Large intestine (tissue), 3 donors: Measurements from ENCODE around the gene EPHA2. TPM values are rescaled to one million over a fixed set of nuclear protein-coding genes. Genes with fewer than 3 reads are reported as not detected.

Experiments
- DNase-seq, 2 donors: peaks; one replicate each; pipeline versions ENCODE4 v3.0.0 to v3.0.0-alpha.2; 2013
- H3K27ac ChIP-seq: one replicate; pipeline ENCODE4 v1.5.1; 2013; ENCODE audit warnings: low read length
- H3K27me3 ChIP-seq: 2 replicates; pipeline ENCODE4 v1.6.1; 2013; ENCODE audit warnings: low read length; ENCODE audit not compliant: control insufficient read depth, insufficient read depth
- H3K36me3 ChIP-seq: 2 replicates; pipeline ENCODE4 v1.6.1; 2013; ENCODE audit warnings: low read length; ENCODE audit not compliant: control insufficient read depth, insufficient read depth
- H3K4me1 ChIP-seq: one replicate; pipeline ENCODE4 v1.6.1; 2013; ENCODE audit warnings: low read length; ENCODE audit not compliant: control insufficient read depth, insufficient read depth
- H3K4me3 ChIP-seq: one replicate; pipeline ENCODE4 v1.5.1; 2013; ENCODE audit warnings: low read length
- H3K9me3 ChIP-seq: one replicate; pipeline ENCODE4 v1.6.1; 2013; ENCODE audit warnings: mild to moderate bottlenecking, low read depth, low read length, moderate library complexity; ENCODE audit not compliant: control insufficient read depth
- WGBS: methylation state at CpG from one replicate; pipeline ENCODE4 v1.1.5; 2013; ENCODE audit warnings: low lambda C conversion rate; ENCODE audit not compliant: insufficient coverage; 5-methylcytosine and 5-hydroxymethylcytosine counted together
- polyA plus RNA-seq: library from polyadenylated mRNA; unstranded; fragments of 120-200 nt; gene quantifications from one replicate; pipeline ENCODE4 v1.2.1, GENCODE V29; 2013

EPHA2 gene
- polyA plus RNA-seq, 1 donor, result 18.5 TPM

DNA sequence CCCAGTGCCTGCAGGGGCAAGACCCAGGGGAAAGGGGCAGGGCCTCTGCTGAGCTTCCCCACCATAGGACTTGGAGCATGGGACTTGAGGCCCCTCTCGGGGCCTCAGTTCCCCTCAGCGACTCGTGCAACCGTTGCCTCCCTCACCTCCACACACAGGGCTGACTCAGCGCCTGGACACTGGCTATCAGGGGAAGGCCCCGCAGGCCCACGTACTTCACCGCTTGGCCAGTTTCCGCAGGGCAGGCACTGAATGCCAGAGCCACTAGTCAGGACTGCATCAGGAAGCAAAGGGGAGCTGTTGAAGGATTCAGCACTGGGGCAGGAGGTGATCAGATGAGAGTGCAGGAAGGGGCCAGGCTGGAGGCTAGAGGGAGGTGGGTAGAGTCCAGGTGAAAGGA lies 66.9 kb downstream of the EPHA2 start:
- DNase-seq, result no peak
- H3K27me3 ChIP-seq, result no peaks in the 10 kb centered on the region
- H3K4me1 ChIP-seq, result no peaks in the 10 kb centered on the region
- no peak overlapping the region for H3K27ac ChIP-seq
- H3K4me3 ChIP-seq, result no peak overlapping the region
- H3K9me3 ChIP-seq, result no peaks in the 10 kb centered on the region
- WGBS, result no CpG with 5 or more reads among the region's 9 CpGs
- no peaks in the 10 kb centered on the region for H3K36me3 ChIP-seq

DNA sequence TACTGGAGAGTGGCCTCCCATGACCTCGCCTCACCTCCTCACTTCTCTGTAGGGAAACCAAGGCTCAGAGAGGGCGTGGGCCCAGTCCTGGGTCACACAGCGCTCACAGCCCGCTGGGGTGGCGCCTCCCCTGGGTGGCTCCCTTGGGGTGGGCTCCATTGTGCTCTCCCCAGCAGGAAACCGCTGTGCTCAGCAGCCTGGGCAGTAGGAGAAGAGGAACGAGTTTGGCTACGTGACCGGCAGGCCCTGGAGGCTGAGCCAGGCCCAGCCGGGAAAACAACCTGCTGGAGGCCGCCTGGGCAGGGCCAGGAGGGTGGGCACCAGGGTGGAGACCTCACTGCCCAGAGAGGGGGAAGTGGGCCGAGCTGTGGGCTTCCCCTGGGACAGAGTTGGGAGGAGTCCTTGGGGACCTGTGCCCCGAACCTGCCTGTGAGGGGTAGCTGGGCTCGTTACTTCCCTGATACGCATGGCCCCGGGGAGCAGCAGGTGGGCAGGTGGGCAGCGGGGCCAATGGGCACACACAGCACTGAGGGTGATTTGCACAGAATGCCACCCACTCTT lies 67.4 kb downstream of the EPHA2 start:
- Histone ChIP-seq H3K27me3 (no peaks in the 10 kb centered on the region), H3K27ac (no peak overlapping the region), H3K9me3 (no peaks in the 10 kb centered on the region), H3K36me3 (no peaks in the 10 kb centered on the region), H3K4me3 (no peak overlapping the region), H3K4me1 (peaks cover 3% of the 10 kb centered on the region)
- no peak for DNase-seq
- no CpG with 5 or more reads among the region's 17 CpGs for WGBS

- Histone ChIP-seq H3K4me3 (no peak overlapping the region), H3K27me3 (no peaks in the 10 kb centered on the region), H3K9me3 (no peaks in the 10 kb centered on the region), H3K4me1 (peaks cover 10% of the 10 kb centered on the region), H3K27ac (no peak overlapping the region), H3K36me3 (no peaks in the 10 kb centered on the region)
- DNase-seq, result no peak
- no CpG with 5 or more reads among the region's 7 CpGs for WGBS
Observed at GRCh38 chr1:16087733-16088132, 68.1 kb downstream of the EPHA2 start.

- peaks cover 12% of the 10 kb centered on the region for H3K4me1 ChIP-seq
- no peaks in the 10 kb centered on the region for H3K27me3 ChIP-seq
- no peak for DNase-seq
- no peak overlapping the region for H3K4me3 ChIP-seq
- no peaks in the 10 kb centered on the region for H3K9me3 ChIP-seq
- H3K27ac ChIP-seq, result no peak overlapping the region
- no peaks in the 10 kb centered on the region for H3K36me3 ChIP-seq
- WGBS, result no CpG with 5 or more reads among the region's 6 CpGs
Observed at GRCh38 chr1:16085522-16085921, 70.3 kb downstream of the EPHA2 start.

- H3K4me3 ChIP-seq, result no peak overlapping the region
- no peaks in the 10 kb centered on the region for H3K36me3 ChIP-seq
- H3K9me3 ChIP-seq, result no peaks in the 10 kb centered on the region
- H3K27me3 ChIP-seq, result no peaks in the 10 kb centered on the region
- no peak overlapping the region for H3K27ac ChIP-seq
- WGBS, result no CpG with 5 or more reads among the region's 5 CpGs
- peaks cover 21% of the 10 kb centered on the region for H3K4me1 ChIP-seq
- DNase-seq, result peak in 1 of 2 donors; percentile 58
Observed at GRCh38 chr1:16083486-16083885, 72.4 kb downstream of the EPHA2 start.

GRCh38 chr1:16082283-16083038 lies 73.4 kb downstream of the EPHA2 start:
- H3K4me3 ChIP-seq, result no peak overlapping the region
- peaks cover 21% of the 10 kb centered on the region for H3K4me1 ChIP-seq
- no CpG with 5 or more reads among the region's 9 CpGs for WGBS
- H3K36me3 ChIP-seq, result no peaks in the 10 kb centered on the region
- no peak overlapping the region for H3K27ac ChIP-seq
- no peaks in the 10 kb centered on the region for H3K9me3 ChIP-seq
- DNase-seq, result peak in 1 of 2 donors; percentile 45
- H3K27me3 ChIP-seq, result no peaks in the 10 kb centered on the region

GRCh38 chr1:16081636-16082035 lies 74.2 kb downstream of the EPHA2 start:
- H3K27me3 ChIP-seq, result no peaks in the 10 kb centered on the region
- no peak overlapping the region for H3K27ac ChIP-seq
- WGBS, result no CpG with 5 or more reads among the region's 9 CpGs
- H3K36me3 ChIP-seq, result no peaks in the 10 kb centered on the region
- no peaks in the 10 kb centered on the region for H3K9me3 ChIP-seq
- H3K4me1 ChIP-seq, result peaks cover 21% of the 10 kb centered on the region
- H3K4me3 ChIP-seq, result no peak overlapping the region
- DNase-seq, result no peak

- Histone ChIP-seq H3K27me3 (no peaks in the 10 kb centered on the region), H3K27ac (no peak overlapping the region), H3K36me3 (no peaks in the 10 kb centered on the region), H3K4me1 (peaks cover 21% of the 10 kb centered on the region), H3K9me3 (no peaks in the 10 kb centered on the region), H3K4me3 (no peak overlapping the region)
- DNase-seq, result no peak
- WGBS, result no CpG with 5 or more reads among the region's 5 CpGs
Observed at GRCh38 chr1:16080422-16081150, 75.3 kb downstream of the EPHA2 start.

DNA sequence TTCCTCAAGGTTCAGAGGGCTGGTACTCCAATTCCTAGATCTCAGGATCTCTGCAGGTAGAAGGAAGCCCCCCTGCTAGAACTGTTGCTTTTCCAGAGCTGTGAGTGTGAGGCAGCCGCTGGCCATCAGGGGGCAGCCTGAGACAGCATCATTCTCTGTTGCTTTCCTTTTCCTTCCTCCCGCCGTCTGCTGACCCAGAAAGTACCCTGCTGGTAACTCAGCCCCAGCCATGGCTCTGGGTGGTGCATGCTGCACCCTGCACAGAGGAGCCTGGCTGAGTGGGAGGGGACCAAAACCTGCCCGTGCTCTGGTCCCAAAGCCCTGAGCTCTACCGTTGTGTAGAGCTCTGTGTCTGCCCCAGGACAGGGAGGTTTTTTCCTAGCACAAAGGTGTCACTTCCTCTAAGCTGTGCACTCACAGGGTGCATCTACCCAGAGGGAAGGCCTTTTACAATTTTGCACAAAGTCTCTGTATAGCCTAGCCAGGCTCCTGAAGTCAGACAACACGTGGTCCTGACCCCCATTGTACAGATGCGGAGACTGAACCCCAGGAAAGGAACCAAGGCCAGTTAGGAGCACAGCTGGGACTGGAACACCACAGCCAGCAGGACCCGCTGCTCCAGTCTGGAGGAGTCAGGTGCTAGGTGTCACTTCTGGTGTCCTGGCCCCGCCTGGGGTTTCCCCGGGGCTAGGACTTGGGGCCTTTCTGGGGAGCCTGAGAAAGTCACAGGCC lies 76.8 kb downstream of the EPHA2 start:
- peak; percentile 63 to 74 for DNase-seq
- no peaks in the 10 kb centered on the region for H3K9me3 ChIP-seq
- H3K27ac ChIP-seq, result no peak overlapping the region
- H3K36me3 ChIP-seq, result no peaks in the 10 kb centered on the region
- WGBS, result no CpG with 5 or more reads among the region's 10 CpGs
- H3K4me1 ChIP-seq, result peaks cover 22% of the 10 kb centered on the region
- H3K4me3 ChIP-seq, result no peak overlapping the region
- H3K27me3 ChIP-seq, result no peaks in the 10 kb centered on the region
